ENCODE data around the gene ZNF85.
"Not testable (repeated sequence)": the region's sequence is repeated elsewhere in the genome, so short reads cannot be mapped to it uniquely, and the experiment has no call there.

The ZNF85 gene

GRCh38 chr19:20923077-20923871 is at the start of gene ZNF85:
Gene ZNF85, plus strand, starts transcription at chr19:20923251. Its CDS starts 150 bp downstream, at chr19:20923401.
- no peak for DNase-seq

GRCh38 chr19:20879501-20879900 is 43.5 kb upstream of the ZNF85 start:
- no peak for DNase-seq

- no peak for DNase-seq
Observed at GRCh38 chr19:20912973-20913372, 10.1 kb upstream of the ZNF85 start.

- DNase-seq = no peak
Observed at GRCh38 chr19:20925481-20925880, 2.4 kb downstream of the ZNF85 start.

GRCh38 chr19:20926796-20927195 is 3.7 kb downstream of the ZNF85 start:
- no peak for DNase-seq

GRCh38 chr19:20928371-20928770 is 5.3 kb downstream of the ZNF85 start:
- no peak for DNase-seq

- DNase-seq = not testable (repeated sequence)
Observed at GRCh38 chr19:20936322-20936947, 13.4 kb downstream of the ZNF85 start.

- DNase-seq = not testable (repeated sequence)
Observed at GRCh38 chr19:20952561-20953095, 29.6 kb downstream of the ZNF85 start.

- no peak for DNase-seq
Observed at GRCh38 chr19:20964798-20965197, 41.7 kb downstream of the ZNF85 start.

GRCh38 chr19:20968092-20968491 is 45.0 kb downstream of the ZNF85 start:
- no peak for DNase-seq

GRCh38 chr19:20969498-20969897 is 46.4 kb downstream of the ZNF85 start:
- no peak for DNase-seq

- no peak for DNase-seq
Observed at GRCh38 chr19:20969898-20970297, 46.8 kb downstream of the ZNF85 start.

- DNase-seq = not testable (repeated sequence)
Observed at GRCh38 chr19:20992788-20993187, 69.7 kb downstream of the ZNF85 start.

GRCh38 chr19:20999731-21000352 is 76.8 kb downstream of the ZNF85 start:
- DNase-seq = no peak
